Measurements from ENCODE around the gene MCHR1.

GRCh38 chr22:40671796-40672360 lies 7.4 kb upstream of the MCHR1 start:
- no peak for TF ChIP-seq GATA3 (IDR thresholded peaks at IDR 0.05; ENCODE audit: low read depth, low read length)
- no peak for TF ChIP-seq GATA2 (IDR thresholded peaks at IDR 0.05; ENCODE audit: low read depth, low read length)

Data from SH-SY5Y (cell line).